Hematopoietic multipotent progenitor cell treated with erythropoietin and hydrocortisone succinate and interleukin-3 and kit ligand, for 17 days (in vitro differentiated cells): ENCODE results near the gene CD247.

Experiments
- DNase-seq: peaks from one replicate; pipeline ENCODE4 v3.0.0-alpha.2; 2015; ENCODE audit warnings: low spot score

The CD247 gene

DNA sequence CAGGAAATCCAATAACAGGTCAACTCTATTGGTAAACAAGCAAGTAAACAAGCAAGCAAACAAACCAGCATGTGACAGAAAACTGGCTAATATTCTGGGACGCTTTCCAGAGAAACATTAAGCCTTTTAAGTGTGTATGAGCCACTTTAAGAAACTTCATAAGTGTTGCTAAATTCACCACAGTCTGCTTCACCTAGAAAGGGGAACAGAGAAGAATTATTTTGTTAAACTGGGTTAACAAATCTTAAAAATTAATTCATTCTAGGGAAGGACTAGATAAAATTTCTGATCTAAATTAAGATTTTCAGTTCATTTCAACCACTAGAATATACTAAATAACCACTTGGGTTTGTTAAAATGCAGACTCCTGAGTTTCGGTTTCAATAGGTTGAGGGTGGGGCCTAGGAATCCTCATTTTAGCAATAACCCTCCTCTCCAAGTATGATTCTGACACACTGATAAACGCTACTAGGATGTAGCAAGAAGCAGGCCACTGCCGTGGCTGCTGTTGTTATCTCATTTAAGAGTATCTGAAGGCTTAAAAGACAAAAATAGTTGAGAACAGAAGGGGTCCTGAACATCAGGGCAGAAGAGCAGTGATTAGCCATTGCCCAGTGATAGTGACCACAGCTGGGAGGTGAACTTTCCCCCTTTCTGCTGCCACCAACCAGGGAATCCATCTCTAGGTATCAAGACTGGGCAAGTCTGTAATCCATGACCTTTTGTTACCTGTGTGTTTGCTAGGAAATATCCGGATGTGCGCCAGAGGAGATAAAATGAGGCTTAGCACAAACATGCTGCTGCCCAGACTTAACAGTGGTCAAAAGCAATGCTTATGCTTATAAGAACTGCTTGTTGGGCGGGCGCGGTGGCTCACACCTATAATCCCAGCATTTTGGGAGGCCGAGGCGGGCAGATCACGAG is 24.0 kb upstream of the CD247 start:
- DNase-seq: peak; percentile 69

GRCh38 chr1:167541610-167542009 is 23.3 kb upstream of the CD247 start:
- no peak for DNase-seq

- DNase-seq: peak; percentile 38
Measured at GRCh38 chr1:167541003-167541402, 22.7 kb upstream of the CD247 start.

DNA sequence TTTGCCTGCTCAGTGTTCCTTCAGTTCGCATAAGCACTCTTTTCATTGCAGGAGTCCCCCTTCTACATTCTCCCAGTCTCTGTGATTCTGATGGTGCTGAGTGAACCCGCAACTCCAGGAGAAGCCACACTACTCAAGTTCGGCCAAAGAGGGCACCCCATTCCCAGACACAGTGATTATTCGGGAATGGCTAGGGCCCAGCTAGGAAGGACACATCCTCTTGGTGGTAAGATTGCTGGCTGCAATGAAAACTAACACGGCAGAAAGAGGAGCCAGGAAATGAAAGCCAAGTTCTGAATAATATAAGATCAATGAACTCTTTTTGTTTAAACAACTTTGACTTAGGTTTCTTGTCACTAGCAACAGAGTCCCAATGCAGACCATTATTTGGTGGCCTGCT is 20.3 kb upstream of the CD247 start:
- peak; percentile 39 for DNase-seq

DNA sequence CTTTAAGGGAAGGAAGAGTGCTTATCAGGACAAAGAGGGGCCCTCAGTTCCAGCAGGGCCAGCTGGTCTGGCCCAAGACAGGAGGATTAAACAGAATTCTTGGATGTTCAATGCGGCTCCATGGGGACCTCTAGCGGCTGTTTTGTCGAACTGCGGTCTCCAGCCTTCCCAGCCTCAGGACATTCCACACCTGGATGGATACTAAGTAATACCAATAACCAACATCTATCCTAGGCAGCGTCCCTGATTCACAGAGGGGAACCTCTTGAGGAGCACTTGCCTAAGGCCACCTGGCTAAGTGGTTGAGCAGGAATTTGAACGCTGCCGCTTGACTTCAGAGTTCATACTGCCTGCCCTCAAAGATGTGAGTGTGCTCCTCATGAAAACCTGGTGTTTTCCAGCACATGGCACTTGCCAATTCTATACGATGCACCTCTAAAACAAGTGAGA is 15.5 kb upstream of the CD247 start:
- peak; percentile 82 for DNase-seq

GRCh38 chr1:167532964-167533824 is 14.9 kb upstream of the CD247 start:
- no peak for DNase-seq

GRCh38 chr1:167532375-167532774 is 14.0 kb upstream of the CD247 start:
- no peak for DNase-seq

DNA sequence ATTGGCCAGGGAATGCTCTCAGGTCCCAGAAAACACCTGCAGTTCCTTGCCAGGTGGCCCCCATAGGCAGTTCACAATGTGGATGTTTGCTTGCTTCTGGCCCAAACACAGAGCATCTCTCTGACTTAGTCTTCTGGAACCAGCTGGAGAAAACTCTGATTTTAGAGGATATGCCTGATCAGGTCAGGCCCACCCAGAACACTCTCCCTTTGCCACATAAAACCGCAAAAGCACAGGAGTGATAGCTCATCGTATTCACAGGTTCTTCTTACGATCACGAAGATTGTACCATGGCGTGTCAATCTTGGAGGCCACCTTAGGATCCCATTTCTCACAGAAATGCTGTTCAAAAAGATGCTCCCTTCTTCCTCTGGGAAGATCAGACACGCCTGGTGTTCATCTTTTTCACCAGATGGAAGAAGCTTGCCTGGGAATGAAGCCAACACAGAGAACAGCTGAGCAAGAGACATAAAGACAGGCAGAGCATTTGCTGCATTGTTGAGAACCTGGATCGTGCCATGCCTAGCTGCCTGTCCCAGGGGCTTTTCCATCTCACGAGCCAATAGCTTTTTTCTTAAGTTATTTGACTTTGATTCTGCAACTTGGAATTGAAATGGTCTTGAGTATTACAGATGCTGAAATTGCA is 11.6 kb upstream of the CD247 start:
- DNase-seq: no peak

DNA sequence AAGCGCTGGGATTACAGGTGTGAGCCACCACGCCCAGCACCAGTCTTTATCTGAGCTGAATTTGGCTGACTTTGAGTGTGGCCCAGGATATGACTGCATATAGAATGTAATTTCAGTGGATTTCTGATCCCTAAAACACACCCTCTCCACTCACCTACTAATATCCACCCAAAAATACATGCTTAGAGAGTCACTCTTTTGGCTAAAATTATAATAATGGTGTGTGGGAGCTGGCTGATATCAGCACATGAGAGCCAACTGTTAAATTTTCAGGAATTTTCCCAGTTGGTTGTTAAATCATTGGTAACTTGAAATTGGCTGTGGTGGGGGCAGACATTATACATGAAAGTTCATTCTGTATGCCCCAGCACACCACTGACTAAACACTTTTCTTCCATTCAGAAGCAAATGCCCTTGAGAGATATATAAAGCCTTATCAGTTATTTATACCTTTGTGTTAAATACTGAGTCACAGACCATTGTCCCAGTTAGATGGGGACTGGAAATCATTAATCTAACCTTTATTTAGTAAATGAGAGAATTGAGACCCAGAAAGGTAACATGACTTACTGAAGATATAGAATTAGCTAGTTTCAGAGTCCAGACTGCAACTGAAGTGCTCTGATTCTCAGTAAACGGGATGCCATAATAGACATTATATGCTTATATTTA is 9.9 kb upstream of the CD247 start:
- DNase-seq: no peak

- no peak for DNase-seq
Measured at GRCh38 chr1:167526667-167527383, 8.5 kb upstream of the CD247 start.

DNA sequence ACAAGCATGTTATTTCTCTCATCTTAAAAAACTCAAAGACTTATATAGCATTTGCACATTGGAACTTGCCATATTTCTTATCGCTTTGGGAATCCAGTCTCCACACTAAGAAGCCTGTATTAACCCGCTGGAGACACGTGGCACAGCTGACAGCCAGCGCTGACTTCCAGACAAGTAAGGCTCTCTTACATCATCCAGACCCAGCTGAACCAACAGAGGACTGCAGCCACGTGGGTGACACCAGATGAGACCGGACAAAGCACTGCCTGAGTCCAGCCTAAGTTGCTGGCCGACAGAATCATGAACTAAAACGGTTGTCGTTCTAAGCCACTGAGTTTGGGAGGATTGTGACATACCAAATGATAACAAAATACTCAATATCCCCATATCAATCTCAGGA is 6.3 kb upstream of the CD247 start:
- no peak for DNase-seq

- no peak for DNase-seq
Measured at GRCh38 chr1:167522246-167522645, 3.9 kb upstream of the CD247 start.

- DNase-seq: peak; percentile 61
Measured at GRCh38 chr1:167520711-167521206, 2.4 kb upstream of the CD247 start.

DNA sequence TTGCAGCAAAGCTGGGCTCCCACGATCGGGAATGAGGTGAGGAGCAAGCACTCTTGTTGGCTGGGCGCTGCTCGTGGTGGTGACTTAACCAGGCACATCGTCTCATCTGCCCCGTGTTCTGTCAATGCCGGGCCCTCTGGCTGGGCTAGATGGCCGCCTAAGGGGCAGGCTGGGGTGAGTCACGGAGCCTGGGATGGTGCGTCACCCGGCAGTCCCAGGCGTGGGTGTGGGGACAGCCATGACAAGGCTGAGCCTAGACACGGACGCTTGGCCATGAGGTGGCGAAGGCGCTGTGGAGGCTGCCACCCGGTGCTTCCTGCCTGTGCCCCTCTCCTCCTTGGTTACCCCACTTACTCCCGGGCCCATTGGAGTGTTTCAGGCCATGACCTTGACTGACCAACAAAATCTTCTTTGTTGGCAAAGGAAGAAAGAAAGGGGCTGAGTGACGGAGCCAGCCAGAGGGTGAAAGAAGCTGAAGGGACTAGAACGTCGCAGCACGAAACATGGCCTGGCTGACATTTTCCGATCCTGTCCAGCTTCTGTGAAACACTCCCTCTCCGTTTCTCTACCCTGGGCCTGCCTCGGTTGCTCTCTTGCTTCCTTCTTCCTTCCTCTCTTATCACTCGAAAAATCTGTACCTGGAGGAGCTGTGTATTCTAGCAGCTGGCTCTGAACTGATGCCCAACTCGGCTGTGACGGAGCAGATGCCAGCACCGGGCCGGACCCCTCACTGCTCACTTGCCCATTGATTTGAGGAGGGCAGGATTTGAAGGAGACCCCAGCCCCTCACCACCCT is 596 bp downstream of the CD247 start:
- no peak for DNase-seq

DNA sequence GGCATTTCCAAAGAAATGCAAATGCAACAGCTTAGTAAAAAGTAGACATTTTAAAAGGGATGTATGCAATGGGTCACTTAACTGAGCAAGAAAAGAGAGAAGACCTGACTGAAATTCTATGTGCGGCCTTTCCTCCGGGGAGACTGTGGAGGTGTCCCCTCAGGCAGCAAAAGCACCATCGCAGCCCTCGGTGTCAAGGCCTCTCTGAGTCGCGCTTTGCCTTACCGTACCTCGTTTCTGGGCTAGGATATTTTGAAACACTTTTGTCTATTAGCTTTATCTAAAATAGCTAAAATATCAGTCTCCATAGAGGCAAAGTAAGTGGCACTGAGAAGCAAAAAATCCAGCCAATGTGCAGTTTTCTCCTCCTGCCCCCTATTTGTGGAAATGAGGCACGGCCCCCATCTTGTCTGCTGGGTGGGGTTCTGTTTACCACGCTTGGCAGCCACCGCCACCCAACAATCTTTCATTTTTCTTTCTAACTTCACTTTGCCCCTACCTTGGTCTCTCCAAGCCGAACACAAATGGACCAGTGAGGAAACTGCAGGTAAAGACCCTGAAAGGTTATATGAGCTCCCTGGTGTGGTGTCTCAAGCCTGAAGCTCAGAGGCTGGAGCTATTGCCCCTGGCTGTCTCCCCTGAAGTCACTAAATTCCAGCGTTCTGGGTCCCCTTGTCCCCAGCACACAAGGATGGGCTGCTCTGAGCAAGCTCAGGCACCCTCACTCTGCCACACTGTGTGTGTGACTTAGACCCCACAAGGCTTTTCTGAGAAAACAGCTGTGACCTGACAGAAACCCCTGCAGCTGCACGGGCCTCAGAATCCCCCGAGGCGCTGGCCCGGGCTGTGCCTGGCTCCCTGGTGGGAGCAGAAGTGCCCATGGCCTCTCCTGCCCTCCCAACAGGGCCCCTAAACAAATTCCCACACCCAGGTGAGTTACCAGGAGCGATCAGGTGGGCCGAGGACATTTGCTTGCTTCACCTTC is 1.6 kb downstream of the CD247 start:
- no peak for DNase-seq

DNA sequence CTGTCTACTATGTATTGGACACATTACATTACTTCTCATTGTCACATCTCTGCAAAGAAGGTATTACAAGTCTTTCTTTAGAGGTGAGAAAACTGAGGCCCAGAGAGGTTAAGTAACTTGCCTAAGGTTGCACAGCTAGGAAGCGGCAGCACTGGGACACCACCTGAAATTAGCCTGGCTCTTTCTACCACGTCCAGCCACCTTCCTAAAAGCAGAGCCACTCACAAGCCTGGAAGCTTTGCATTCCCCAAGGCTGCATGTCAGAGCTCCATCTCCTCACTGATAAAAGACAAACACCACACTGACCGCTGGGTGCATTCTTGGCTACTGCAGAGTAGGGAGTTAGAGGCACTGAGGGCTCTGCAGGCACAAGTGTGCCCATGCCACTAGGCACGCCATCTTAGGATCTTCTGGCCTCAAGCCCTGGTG is 2.4 kb downstream of the CD247 start:
- no peak for DNase-seq

- no peak for DNase-seq
Measured at GRCh38 chr1:167515461-167515860, 2.9 kb downstream of the CD247 start.

DNA sequence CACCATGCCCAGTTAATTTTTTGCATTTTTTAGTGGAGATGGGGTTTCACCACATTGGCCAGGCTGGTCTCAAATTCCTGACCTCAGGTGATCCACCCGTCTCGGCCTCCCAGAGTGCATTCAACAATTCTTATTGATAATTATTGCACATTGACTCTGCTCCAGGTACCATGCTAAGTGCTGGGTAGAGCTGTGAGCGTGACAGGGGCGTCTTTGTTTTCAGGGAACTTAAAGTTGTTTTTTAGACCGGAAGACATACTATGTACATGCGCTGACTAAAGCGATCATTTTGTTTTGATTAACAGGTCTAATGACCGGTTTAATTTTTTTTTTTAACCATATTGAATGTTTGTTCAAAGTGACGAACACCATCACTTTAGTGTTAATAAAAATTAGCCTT is 4.0 kb downstream of the CD247 start:
- no peak for DNase-seq
